Activated naive CD8-positive, alpha-beta T cell treated with anti-CD3 and anti-CD28 coated beads, Interleukin-2, amount 50 U/mL, for 24 hours (primary cell): ENCODE data around the gene MARCHF4.

Experiments used
- ATAC-seq: fragments of 150-1000 bp; cut with Tn5 transposase; one replicate; pipeline ENCODE4 v1.10.0; 2021
- DNase-seq: peaks from one replicate; pipeline ENCODE4 v3.0.0; 2021
- H3K27ac Mint-ChIP-seq: one replicate; pipeline ENCODE4 v1.8.0; 2021; ENCODE audit warnings: mild to moderate bottlenecking, mixed read lengths
- H3K27me3 Mint-ChIP-seq: one replicate; pipeline ENCODE4 v1.8.0; 2021; ENCODE audit warnings: mixed read lengths
- H3K36me3 Mint-ChIP-seq: one replicate; pipeline ENCODE4 v1.8.0; 2021; ENCODE audit warnings: low read depth, mixed read lengths
- H3K4me1 Mint-ChIP-seq: one replicate; pipeline ENCODE4 v1.8.0; 2021; ENCODE audit warnings: mixed read lengths
- H3K4me3 Mint-ChIP-seq: one replicate; pipeline ENCODE4 v1.8.0; 2021; ENCODE audit warnings: mild to moderate bottlenecking, moderate library complexity, mixed read lengths
- H3K9me3 Mint-ChIP-seq: one replicate; pipeline ENCODE4 v1.8.0; 2021; ENCODE audit warnings: mixed read lengths

Gene MARCHF4

GRCh38 chr2:216348756-216349308 is 23.5 kb downstream of the MARCHF4 start:
- Mint-ChIP-seq H3K36me3 (no peaks in the 10 kb centered on the region), H3K27ac (peak overlapping the region; percentile 59), H3K9me3 (no peaks in the 10 kb centered on the region), H3K27me3 (no peaks in the 10 kb centered on the region), H3K4me1 (peaks cover 79% of the 10 kb centered on the region), H3K4me3 (no peak overlapping the region)
- peak; percentile 70 for ATAC-seq
- DNase-seq, result peak; percentile 22

DNA sequence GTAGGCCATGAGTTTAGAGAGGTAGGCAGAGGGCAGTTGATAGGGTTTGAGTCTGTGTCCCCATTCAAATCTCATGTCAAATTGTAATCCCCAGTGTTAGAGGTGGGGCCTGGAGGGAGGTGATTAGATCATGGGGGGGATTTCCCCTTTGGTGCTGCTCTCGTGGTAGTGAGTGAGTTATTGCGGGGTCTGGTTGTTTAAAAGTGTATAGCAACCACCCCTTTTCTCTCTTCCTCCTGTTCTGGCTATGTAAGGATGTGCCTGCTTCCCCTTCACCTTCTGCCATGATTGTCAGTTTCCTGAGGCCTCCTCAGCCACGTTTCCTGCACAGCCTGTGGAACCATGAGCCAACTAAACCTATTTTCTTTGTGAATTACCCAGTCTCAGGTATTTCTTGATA is 25.5 kb downstream of the MARCHF4 start:
- H3K4me1 Mint-ChIP-seq, result peaks cover 58% of the 10 kb centered on the region
- ATAC-seq, result peak; percentile 74
- H3K4me3 Mint-ChIP-seq, result peak overlapping the region; percentile 12
- no peaks in the 10 kb centered on the region for H3K9me3 Mint-ChIP-seq
- H3K27me3 Mint-ChIP-seq, result no peaks in the 10 kb centered on the region
- peak overlapping the region; percentile 32 for H3K27ac Mint-ChIP-seq
- DNase-seq, result peak; percentile 26
- no peaks in the 10 kb centered on the region for H3K36me3 Mint-ChIP-seq

DNA sequence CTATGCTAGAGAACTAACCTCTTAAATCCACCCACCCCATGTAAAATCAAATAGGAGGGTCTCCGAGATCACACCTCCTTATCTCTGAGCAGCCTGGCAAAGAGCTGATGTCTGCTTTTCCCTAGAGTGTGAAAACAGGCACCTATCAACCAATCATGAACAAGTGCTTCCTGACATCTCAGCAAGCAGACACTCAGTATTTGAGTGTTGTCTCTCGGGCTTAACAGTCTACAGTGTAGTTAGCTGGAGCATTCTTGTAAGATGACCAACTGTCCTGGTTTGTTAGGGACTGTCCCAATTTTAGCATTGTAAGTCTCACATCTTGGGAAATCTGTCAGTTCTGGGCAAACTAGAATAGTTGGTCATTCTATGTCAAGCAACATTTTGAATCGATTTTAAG is 26.4 kb downstream of the MARCHF4 start:
- H3K9me3 Mint-ChIP-seq, result no peaks in the 10 kb centered on the region
- no peak overlapping the region for H3K27ac Mint-ChIP-seq
- no peak for ATAC-seq
- H3K36me3 Mint-ChIP-seq, result no peaks in the 10 kb centered on the region
- peaks cover 58% of the 10 kb centered on the region for H3K4me1 Mint-ChIP-seq
- no peak overlapping the region for H3K4me3 Mint-ChIP-seq
- no peaks in the 10 kb centered on the region for H3K27me3 Mint-ChIP-seq
- no peak for DNase-seq

GRCh38 chr2:216344950-216345300 is 27.4 kb downstream of the MARCHF4 start:
- no peaks in the 10 kb centered on the region for H3K27me3 Mint-ChIP-seq
- H3K4me3 Mint-ChIP-seq, result no peak overlapping the region
- no peak overlapping the region for H3K27ac Mint-ChIP-seq
- ATAC-seq (no peak), DNase-seq (no peak)
- peaks cover 50% of the 10 kb centered on the region for H3K4me1 Mint-ChIP-seq
- no peaks in the 10 kb centered on the region for H3K9me3 Mint-ChIP-seq
- H3K36me3 Mint-ChIP-seq, result no peaks in the 10 kb centered on the region

GRCh38 chr2:216344206-216344949 is 27.9 kb downstream of the MARCHF4 start:
- H3K4me3 Mint-ChIP-seq, result no peak overlapping the region
- H3K27me3 Mint-ChIP-seq, result no peaks in the 10 kb centered on the region
- no peak for DNase-seq
- no peak for ATAC-seq
- no peak overlapping the region for H3K27ac Mint-ChIP-seq
- H3K4me1 Mint-ChIP-seq, result peaks cover 44% of the 10 kb centered on the region
- H3K36me3 Mint-ChIP-seq, result no peaks in the 10 kb centered on the region
- no peaks in the 10 kb centered on the region for H3K9me3 Mint-ChIP-seq

DNA sequence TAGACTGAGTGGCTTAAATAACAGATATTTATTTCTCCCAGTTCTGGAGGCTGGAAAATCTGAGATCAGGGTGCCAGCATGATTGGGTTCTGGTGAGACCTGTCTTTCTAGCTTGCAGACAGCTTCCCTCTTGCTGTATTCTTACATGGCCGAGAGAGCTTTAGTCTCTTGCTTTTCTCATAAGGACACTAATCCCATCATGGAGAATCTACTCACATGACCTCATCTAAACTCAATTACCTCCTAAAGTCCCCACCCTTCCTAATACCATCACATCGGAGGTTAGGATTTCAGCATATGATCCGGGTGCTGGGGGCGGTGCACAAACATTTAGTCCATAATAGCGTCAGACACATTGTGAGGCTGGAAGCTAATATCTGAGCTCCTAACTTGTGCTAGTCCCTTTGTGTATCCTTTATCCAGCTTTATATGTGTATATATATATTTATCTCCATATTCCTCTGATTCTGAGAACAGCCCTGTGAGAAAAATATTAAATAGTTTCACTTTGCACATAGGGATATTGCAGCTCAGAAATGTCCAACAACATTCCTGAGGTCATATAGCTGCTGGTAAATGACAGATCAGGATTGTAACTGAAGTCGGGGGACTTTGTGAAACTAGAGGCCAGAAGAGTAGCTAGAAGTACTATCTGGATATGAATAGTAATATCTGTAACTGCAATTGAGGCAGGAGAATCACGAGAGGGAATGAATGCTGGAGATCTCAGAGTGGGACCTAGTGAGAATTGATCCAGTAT is 28.9 kb downstream of the MARCHF4 start:
- Mint-ChIP-seq H3K4me3 (no peak overlapping the region), H3K36me3 (no peaks in the 10 kb centered on the region), H3K27me3 (no peaks in the 10 kb centered on the region), H3K27ac (no peak overlapping the region), H3K9me3 (no peaks in the 10 kb centered on the region), H3K4me1 (peaks cover 34% of the 10 kb centered on the region)
- ATAC-seq (no peak), DNase-seq (no peak)

GRCh38 chr2:216341121-216341520 is 31.2 kb downstream of the MARCHF4 start:
- H3K27me3 Mint-ChIP-seq, result no peaks in the 10 kb centered on the region
- ATAC-seq (peak; percentile 79), DNase-seq (peak; percentile 16)
- H3K36me3 Mint-ChIP-seq, result no peaks in the 10 kb centered on the region
- H3K4me1 Mint-ChIP-seq, result peaks cover 15% of the 10 kb centered on the region
- no peak overlapping the region for H3K27ac Mint-ChIP-seq
- no peak overlapping the region for H3K4me3 Mint-ChIP-seq
- H3K9me3 Mint-ChIP-seq, result no peaks in the 10 kb centered on the region

DNA sequence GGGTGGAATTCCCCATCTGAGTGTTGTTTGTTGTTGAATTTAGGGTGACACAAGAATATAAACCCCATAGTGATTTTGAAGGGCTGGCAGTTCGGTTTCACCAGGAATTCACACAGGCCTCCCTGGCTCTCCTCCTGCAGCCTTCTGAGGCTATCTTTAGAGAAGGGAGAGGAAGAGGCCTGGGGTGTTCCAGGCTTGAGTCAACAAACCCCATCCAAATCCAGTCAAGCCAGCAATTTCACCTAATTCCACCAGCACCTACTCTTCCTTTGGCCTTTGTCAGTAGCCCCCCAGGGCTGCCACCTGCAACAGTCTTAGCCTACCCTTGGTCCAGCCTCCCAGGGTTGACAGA is 32.0 kb downstream of the MARCHF4 start:
- ATAC-seq (no peak), DNase-seq (no peak)
- Mint-ChIP-seq H3K4me3 (no peak overlapping the region), H3K36me3 (no peaks in the 10 kb centered on the region), H3K27ac (no peak overlapping the region), H3K9me3 (no peaks in the 10 kb centered on the region), H3K27me3 (no peaks in the 10 kb centered on the region), H3K4me1 (peaks cover 14% of the 10 kb centered on the region)

- no peak for DNase-seq
- no peaks in the 10 kb centered on the region for H3K27me3 Mint-ChIP-seq
- no peak overlapping the region for H3K27ac Mint-ChIP-seq
- no peak overlapping the region for H3K4me3 Mint-ChIP-seq
- peaks cover 12% of the 10 kb centered on the region for H3K4me1 Mint-ChIP-seq
- no peaks in the 10 kb centered on the region for H3K9me3 Mint-ChIP-seq
- H3K36me3 Mint-ChIP-seq, result no peaks in the 10 kb centered on the region
- ATAC-seq, result no peak
Measured at GRCh38 chr2:216339456-216340279, 32.6 kb downstream of the MARCHF4 start.

GRCh38 chr2:216335252-216335651 is 37.0 kb downstream of the MARCHF4 start:
- no peaks in the 10 kb centered on the region for H3K27me3 Mint-ChIP-seq
- no peak for ATAC-seq
- no peaks in the 10 kb centered on the region for H3K4me1 Mint-ChIP-seq
- no peak for DNase-seq
- H3K9me3 Mint-ChIP-seq, result no peaks in the 10 kb centered on the region
- H3K4me3 Mint-ChIP-seq, result no peak overlapping the region
- H3K27ac Mint-ChIP-seq, result no peak overlapping the region
- no peaks in the 10 kb centered on the region for H3K36me3 Mint-ChIP-seq

- H3K36me3 Mint-ChIP-seq, result no peaks in the 10 kb centered on the region
- H3K9me3 Mint-ChIP-seq, result no peaks in the 10 kb centered on the region
- H3K4me3 Mint-ChIP-seq, result no peak overlapping the region
- H3K27ac Mint-ChIP-seq, result no peak overlapping the region
- no peaks in the 10 kb centered on the region for H3K27me3 Mint-ChIP-seq
- ATAC-seq, result no peak
- no peaks in the 10 kb centered on the region for H3K4me1 Mint-ChIP-seq
- no peak for DNase-seq
Measured at GRCh38 chr2:216328347-216328746, 43.9 kb downstream of the MARCHF4 start.

- Mint-ChIP-seq H3K9me3 (no peaks in the 10 kb centered on the region), H3K4me3 (no peak overlapping the region), H3K27me3 (no peaks in the 10 kb centered on the region), H3K27ac (no peak overlapping the region), H3K36me3 (no peaks in the 10 kb centered on the region), H3K4me1 (no peaks in the 10 kb centered on the region)
- ATAC-seq (no peak), DNase-seq (no peak)
Measured at GRCh38 chr2:216327447-216327935, 44.8 kb downstream of the MARCHF4 start.
